HEK293T (cell line): Measurements from ENCODE around the gene RNF212.

Experiments
- ARNT ChIP-seq: fragments of 450-650 bp; IDR thresholded peaks from 2 replicates; pipeline ENCODE4 v1.6.1; 2017; ENCODE audit warnings: mild to moderate bottlenecking
- BHLHE40 ChIP-seq: fragments of 450-650 bp; IDR thresholded peaks from 2 replicates; pipeline ENCODE4 v1.6.1; 2016; ENCODE audit warnings: mild to moderate bottlenecking, moderate library complexity, borderline replicate concordance
- ELF4 ChIP-seq: fragments of 450-650 bp; IDR thresholded peaks from 2 replicates; pipeline ENCODE4 v1.6.1; 2017; ENCODE audit warnings: antibody characterized with exemption
- FOXK2 ChIP-seq: fragments of 450-650 bp; IDR thresholded peaks from 2 replicates; pipeline ENCODE4 v1.6.1; 2016; ENCODE audit warnings: mild to moderate bottlenecking
- FOXM1 ChIP-seq: fragments of 450-650 bp; IDR thresholded peaks from 2 replicates; pipeline ENCODE4 v1.6.1; 2017; ENCODE audit warnings: mild to moderate bottlenecking, borderline replicate concordance
- L3MBTL2 ChIP-seq: fragments of 450-650 bp; conservative IDR thresholded peaks from 2 replicates; pipeline ENCODE4 v1.6.1; 2016; ENCODE audit warnings: mild to moderate bottlenecking
- LEF1 ChIP-seq: fragments of 450-650 bp; IDR thresholded peaks from 2 replicates; pipeline ENCODE4 v1.6.1; 2017; ENCODE audit warnings: mild to moderate bottlenecking, borderline replicate concordance
- NFRKB ChIP-seq: fragments of 450-650 bp; IDR thresholded peaks from 2 replicates; pipeline ENCODE4 v1.6.1; 2016; ENCODE audit warnings: mild to moderate bottlenecking, moderate library complexity
- SP1 ChIP-seq: fragments of 450-650 bp; IDR thresholded peaks from 2 replicates; pipeline ENCODE4 v1.6.1; 2017
- SUZ12 ChIP-seq: fragments of 450-650 bp; IDR thresholded peaks from 2 replicates; pipeline ENCODE4 v1.6.1; 2016; ENCODE audit warnings: mild to moderate bottlenecking
- TARDBP ChIP-seq: fragments of 450-650 bp; IDR thresholded peaks from 2 replicates; pipeline ENCODE4 v1.6.1; 2016
- ZNF384 ChIP-seq: fragments of 450-650 bp; IDR thresholded peaks from 2 replicates; pipeline ENCODE4 v1.6.1; 2016
- TF ChIP-seq, protein P1 (sequence below): fragments of 450-650 bp; IDR thresholded peaks from 2 replicates; pipeline ENCODE4 v1.6.1; 2016

DNA sequence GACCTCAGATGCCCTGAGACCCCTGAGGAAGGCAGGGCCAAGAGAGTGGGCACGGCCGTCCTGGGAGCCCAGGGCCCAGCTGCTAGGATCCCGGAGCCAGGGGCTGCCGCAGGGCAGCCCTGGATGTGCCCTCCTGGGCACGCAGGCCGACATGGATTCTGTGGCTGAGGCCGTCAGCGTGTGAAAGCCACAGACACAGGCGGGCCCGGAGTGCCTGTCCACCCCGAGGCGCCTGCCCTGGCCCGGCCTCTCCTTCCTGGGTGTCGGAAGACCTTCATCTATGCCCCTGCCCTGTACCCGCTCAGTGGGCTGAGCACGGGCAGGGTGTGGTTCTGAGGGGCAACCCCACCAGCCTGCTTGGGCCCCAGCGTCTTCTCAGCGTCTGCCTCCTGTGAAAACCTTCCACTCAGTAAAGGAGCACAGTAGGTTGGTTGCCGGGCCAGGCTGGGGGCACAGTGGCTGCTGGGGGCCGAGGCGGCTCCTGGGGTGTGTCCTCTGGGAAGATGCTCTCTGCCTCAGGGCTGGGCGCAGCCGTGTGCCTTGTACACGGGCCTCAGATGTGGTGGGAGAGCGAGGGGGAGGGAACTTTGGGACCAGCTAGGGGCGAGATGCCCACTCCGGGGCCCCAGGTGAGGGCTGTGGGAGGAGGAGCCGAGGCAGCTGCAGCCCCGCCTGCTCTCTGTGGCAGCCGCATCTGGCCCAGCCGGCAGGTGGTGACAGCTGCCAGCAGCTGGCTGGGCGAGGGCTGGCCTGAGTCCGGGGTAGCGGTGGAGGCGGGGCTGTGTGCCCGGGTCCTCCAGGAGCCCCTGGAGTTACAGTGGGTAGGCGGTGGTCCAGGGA lies 81.2 kb downstream of the RNF212 start:
- TF ChIP-seq NFRKB (no peak), FOXM1 (no peak), BHLHE40 (no peak), SUZ12 (no peak), ELF4 (no peak), SP1 (no peak), L3MBTL2 (no peak), LEF1 (no peak), TARDBP (no peak), FOXK2 (no peak), ZNF384 (no peak), ARNT (no peak)
- TF ChIP-seq, protein P1, sequence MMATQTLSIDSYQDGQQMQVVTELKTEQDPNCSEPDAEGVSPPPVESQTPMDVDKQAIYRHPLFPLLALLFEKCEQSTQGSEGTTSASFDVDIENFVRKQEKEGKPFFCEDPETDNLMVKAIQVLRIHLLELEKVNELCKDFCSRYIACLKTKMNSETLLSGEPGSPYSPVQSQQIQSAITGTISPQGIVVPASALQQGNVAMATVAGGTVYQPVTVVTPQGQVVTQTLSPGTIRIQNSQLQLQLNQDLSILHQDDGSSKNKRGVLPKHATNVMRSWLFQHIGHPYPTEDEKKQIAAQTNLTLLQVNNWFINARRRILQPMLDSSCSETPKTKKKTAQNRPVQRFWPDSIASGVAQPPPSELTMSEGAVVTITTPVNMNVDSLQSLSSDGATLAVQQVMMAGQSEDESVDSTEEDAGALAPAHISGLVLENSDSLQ = no peak
